ENCODE data around the gene HSFX3.

Gene HSFX3

DNA sequence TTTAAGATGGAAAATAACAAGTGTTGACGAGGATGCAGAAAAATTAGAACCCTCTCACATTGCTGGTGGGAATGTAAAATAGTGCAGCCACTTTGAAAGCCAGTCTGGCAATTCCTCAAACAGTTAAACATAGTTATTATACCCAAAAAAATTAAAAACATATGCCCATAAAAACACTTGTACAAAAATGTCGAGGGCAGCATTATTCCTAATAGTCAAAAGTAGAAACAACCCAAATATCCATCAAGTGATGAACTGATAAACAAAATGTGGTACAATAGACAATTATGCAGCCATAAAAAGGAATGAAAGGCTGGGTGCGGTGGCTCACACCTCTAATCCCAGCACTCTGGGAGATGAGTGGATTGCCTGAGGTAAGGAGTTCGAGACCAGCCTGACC lies 51.0 kb downstream of the HSFX3 start:
- Histone ChIP-seq H3K27me3 (ENCODE audit: control insufficient read depth, insufficient read depth, low read length) (no peaks in the 10 kb centered on the region), H3K4me2 (ENCODE audit: low read length) (no peak overlapping the region), H3K4me3 (ENCODE audit: low read length) (no peak overlapping the region), H3K36me3 (ENCODE audit: insufficient read depth, low read length) (peaks cover 42% of the 10 kb centered on the region), H3K4me1 (ENCODE audit: control insufficient read depth, insufficient read depth, low read length) (peaks cover 21% of the 10 kb centered on the region), H3K9ac (ENCODE audit: low read depth, low read length) (no peak overlapping the region), H3K9me3 (replicated peaks; ENCODE audit: low read length) (no peaks in the 10 kb centered on the region)

Measured in skeletal muscle satellite cell (primary cell).